ENCODE data around the gene ZNF70. TPM values are rescaled to one million over a fixed set of nuclear protein-coding genes. Genes with fewer than 3 reads are reported as not detected.

The ZNF70 gene
- total and polyA plus RNA-seq, 9 of the 15 experiments (the other 6 are each of a cell fraction or from before 2014, with no cell fraction given) = 0.14 to 3.3 (median 1.4) TPM

DNA sequence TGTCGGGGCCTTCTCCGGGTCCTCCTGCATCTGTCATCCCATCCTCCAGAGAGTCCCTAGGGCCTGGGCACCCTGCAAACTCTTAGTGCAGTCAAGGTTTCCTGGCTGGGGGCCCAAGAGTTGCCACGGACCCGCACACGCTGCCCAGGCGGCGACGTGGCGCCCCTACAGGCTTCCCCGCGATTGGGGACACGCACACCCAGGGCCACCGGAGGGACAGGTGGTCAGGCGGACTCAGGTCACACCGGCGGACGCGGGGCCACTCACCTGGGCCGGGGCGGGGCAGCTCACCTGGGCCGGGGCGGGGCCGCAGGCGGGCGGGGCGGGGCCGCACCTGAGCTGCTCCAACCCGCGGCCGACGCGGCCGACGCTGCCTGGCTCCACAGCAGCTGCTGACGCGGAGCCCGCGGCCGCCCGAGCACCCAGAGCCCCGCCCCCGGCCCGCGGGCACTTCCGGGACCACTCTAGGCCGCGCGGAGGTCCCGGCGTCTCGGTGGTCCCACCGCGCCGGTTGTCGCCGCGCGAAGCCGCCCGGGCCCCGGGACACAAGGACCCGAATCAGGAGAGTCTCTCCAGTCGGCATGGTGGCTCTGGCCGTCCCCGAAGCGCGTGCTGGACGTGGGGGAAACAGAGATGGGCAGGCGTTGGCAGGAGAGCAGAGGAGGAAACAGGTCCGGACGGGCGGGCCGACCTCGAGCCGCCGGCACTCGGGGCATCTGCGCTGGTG, at the start of gene ZNF70 (continued):
- TF ChIP-seq, protein P1, sequence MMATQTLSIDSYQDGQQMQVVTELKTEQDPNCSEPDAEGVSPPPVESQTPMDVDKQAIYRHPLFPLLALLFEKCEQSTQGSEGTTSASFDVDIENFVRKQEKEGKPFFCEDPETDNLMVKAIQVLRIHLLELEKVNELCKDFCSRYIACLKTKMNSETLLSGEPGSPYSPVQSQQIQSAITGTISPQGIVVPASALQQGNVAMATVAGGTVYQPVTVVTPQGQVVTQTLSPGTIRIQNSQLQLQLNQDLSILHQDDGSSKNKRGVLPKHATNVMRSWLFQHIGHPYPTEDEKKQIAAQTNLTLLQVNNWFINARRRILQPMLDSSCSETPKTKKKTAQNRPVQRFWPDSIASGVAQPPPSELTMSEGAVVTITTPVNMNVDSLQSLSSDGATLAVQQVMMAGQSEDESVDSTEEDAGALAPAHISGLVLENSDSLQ (IDR thresholded peaks at IDR 0.05) = no peak
- TF ChIP-seq, protein P2, sequence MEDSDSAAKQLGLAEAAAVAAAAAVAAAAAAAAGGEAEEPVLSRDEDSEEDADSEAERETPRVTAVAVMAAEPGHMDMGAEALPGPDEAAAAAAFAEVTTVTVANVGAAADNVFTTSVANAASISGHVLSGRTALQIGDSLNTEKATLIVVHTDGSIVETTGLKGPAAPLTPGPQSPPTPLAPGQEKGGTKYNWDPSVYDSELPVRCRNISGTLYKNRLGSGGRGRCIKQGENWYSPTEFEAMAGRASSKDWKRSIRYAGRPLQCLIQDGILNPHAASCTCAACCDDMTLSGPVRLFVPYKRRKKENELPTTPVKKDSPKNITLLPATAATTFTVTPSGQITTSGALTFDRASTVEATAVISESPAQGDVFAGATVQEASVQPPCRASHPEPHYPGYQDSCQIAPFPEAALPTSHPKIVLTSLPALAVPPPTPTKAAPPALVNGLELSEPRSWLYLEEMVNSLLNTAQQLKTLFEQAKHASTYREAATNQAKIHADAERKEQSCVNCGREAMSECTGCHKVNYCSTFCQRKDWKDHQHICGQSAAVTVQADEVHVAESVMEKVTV (CRISPR knock-in tag; IDR thresholded peaks at IDR 0.05) = no peak
- TF ChIP-seq ZNF41 (CRISPR knock-in tag; conservative IDR thresholded peaks at IDR 0.05) (no peak), GABPB1 (CRISPR knock-in tag; IDR thresholded peaks at IDR 0.05) (peak; percentile 44; the same call in 1 of the 2 replicates), SIN3B (IDR thresholded peaks at IDR 0.05; ENCODE audit: low read depth) (no peak), CXXC5 (CRISPR knock-in tag; IDR thresholded peaks at IDR 0.05) (peak; percentile 81), SPI1 (IDR thresholded peaks at IDR 0.05; ENCODE audit: borderline replicate concordance, low read depth, low read length) (no peak), ATF1 (CRISPR knock-in tag; IDR thresholded peaks at IDR 0.05) (no peak), ATF1 (tag; IDR thresholded peaks at IDR 0.05) (peak; percentile 4; the same call in 1 of the 2 replicates), ZEB2 (IDR thresholded peaks at IDR 0.05) (peak; percentile 57; the same call in 1 of the 2 replicates), ETS2 (tag; IDR thresholded peaks at IDR 0.05; ENCODE audit: borderline replicate concordance, poor library complexity, severe bottlenecking) (no peak)
- TF ChIP-seq, protein P3, sequence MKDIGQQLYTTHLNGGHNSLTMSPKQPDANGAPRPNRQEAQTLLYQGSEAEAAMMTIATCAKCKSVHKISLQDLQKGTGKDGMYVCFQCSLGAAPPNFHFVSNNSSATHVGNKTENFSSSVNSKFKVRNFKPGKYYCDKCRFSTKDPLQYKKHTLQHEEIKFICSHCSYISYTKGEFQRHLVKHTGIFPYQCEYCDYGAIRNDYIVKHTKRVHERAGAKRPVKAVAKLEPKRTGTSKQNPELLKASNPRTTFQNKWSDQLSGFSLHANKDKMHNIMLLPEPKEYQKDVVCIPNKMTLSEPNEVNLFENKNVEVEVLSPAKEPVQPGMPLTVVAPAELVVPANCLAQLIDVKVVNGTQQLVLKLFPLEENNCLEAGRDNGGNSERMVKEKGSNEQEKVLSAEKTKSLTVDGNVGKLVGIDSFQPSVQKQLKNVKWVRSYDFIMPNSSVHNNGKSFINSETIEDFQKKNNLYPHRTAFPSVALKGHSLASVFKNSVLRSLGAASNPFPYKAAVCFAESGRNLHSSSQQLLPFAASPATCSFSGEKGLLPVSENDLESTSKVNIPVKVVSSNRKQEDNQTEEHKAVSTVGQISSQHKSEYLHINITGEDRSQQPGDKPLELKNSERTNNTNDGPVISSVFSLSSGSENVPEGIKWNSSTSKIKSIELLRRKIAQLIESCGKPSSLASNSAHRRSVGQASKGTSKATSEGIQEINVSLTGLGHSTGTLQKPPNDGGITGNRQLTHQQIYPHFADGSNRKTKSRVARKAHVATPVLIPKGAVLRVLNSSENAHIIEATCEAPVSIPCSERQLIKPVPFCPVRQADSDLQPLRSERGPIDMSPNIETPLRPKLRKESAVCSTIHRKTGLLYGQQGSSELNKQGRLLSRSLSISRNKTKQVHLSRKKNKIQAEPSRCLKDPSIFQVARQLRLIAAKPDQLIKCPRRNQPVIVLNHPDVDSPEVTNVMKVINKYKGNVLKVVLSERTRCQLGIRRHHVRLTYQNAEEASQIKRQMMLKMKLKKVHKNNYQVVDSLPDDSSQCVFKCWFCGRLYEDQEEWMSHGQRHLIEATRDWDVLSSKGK (CRISPR knock-in tag; IDR thresholded peaks at IDR 0.05) = no peak
- TF ChIP-seq, protein P4, sequence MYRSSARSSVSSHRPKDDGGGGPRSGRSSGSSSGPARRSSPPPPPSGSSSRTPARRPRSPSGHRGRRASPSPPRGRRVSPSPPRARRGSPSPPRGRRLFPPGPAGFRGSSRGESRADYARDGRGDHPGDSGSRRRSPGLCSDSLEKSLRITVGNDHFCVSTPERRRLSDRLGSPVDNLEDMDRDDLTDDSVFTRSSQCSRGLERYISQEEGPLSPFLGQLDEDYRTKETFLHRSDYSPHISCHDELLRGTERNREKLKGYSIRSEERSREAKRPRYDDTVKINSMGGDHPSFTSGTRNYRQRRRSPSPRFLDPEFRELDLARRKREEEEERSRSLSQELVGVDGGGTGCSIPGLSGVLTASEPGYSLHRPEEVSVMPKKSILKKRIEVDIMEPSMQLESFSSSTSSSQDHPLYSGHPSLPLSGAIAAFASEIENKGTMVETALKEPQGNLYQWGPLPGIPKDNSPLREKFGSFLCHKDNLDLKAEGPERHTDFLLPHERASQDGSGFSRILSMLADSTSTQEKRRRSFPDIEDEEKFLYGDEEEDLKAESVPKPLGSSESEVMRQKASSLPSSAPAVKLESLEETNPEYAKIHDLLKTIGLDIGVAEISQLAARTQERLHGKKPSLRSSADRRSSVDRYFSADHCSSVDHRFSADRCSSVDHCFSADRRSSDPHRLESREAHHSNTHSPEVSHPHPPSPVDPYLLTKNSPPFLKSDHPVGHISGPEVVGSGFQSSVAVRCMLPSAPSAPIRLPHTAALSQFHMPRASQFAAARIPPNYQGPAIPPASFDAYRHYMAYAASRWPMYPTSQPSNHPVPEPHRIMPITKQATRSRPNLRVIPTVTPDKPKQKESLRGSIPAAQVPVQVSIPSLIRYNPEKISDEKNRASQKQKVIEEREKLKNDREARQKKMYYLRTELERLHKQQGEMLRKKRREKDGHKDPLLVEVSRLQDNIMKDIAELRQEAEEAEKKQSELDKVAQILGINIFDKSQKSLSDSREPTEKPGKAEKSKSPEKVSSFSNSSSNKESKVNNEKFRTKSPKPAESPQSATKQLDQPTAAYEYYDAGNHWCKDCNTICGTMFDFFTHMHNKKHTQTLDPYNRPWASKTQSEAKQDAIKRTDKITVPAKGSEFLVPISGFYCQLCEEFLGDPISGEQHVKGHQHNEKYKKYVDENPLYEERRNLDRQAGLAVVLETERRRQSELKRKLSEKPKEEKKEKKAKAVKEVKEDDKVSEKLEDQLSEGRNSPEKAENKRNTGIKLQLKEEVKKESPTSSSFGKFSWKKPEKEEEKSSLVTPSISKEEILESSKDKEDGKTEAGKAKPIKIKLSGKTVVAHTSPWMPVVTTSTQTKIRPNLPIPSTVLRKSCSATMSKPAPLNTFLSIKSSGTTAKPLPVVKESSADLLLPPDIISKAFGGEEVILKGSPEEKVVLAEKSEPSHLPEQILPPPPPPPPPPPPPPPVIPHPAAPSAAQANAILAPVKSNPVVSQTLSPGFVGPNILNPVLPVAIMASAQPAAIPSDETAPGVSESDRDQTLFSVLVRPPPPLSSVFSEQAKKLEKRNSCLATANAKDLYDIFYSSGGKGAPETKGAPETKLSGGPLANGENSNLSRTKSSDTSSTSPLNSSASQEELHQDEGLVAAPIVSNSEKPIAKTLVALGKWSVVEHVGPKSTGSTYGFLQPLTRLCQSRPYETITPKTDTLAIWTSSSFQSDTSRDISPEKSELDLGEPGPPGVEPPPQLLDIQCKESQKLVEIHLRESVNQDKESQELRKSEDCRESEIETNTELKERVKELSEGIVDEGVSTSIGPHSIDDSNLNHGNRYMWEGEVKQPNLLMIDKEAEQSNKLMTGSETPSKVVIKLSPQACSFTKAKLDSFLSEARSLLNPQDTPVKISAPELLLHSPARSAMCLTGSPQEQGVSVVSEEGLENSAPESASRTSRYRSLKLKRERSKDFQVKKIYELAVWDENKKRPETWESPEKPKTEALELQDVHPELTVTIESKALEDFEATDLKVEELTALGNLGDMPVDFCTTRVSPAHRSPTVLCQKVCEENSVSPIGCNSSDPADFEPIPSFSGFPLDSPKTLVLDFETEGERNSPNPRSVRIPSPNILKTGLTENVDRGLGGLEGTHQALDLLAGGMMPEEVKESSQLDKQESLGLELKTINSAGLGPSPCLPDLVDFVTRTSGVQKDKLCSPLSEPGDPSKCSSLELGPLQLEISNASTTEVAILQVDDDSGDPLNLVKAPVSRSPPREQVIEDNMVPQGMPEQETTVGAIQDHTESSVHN (IDR thresholded peaks at IDR 0.05; ENCODE audit: borderline replicate concordance in 1 of 2, low read depth in 1 of 2) = no peak

Measured in K562 (cell line).